Measurements from ENCODE around the gene YLPM1.

The YLPM1 gene

GRCh38 chr14:74868739-74869138 is 105.6 kb downstream of the YLPM1 start:
- TF ChIP-seq TEAD4 (IDR thresholded peaks at IDR 0.05) (no peak), FOXM1 (IDR thresholded peaks at IDR 0.05; ENCODE audit: borderline replicate concordance, low read depth) (no peak), TCF12 (IDR thresholded peaks at IDR 0.05; ENCODE audit: low read depth) (no peak), TAF1 (IDR thresholded peaks at IDR 0.05; ENCODE audit: low read depth) (no peak), CREB1 (IDR thresholded peaks at IDR 0.05; ENCODE audit: low read depth) (no peak), NFIC (IDR thresholded peaks at IDR 0.05) (no peak), EP300 (IDR thresholded peaks at IDR 0.05; ENCODE audit: borderline replicate concordance) (no peak), RAD21 (IDR thresholded peaks at IDR 0.05; ENCODE audit: low read depth) (no peak), EGR1 (IDR thresholded peaks at IDR 0.05) (no peak), YY1 (IDR thresholded peaks at IDR 0.05; ENCODE audit: low read depth) (no peak), CEBPB (IDR thresholded peaks at IDR 0.05) (no peak), ZBTB7A (IDR thresholded peaks at IDR 0.05; ENCODE audit: low read depth) (no peak)
- TF ChIP-seq, protein P1, sequence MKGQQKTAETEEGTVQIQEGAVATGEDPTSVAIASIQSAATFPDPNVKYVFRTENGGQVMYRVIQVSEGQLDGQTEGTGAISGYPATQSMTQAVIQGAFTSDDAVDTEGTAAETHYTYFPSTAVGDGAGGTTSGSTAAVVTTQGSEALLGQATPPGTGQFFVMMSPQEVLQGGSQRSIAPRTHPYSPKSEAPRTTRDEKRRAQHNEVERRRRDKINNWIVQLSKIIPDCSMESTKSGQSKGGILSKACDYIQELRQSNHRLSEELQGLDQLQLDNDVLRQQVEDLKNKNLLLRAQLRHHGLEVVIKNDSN (IDR thresholded peaks at IDR 0.05): no peak
- TF ChIP-seq, protein P2, sequence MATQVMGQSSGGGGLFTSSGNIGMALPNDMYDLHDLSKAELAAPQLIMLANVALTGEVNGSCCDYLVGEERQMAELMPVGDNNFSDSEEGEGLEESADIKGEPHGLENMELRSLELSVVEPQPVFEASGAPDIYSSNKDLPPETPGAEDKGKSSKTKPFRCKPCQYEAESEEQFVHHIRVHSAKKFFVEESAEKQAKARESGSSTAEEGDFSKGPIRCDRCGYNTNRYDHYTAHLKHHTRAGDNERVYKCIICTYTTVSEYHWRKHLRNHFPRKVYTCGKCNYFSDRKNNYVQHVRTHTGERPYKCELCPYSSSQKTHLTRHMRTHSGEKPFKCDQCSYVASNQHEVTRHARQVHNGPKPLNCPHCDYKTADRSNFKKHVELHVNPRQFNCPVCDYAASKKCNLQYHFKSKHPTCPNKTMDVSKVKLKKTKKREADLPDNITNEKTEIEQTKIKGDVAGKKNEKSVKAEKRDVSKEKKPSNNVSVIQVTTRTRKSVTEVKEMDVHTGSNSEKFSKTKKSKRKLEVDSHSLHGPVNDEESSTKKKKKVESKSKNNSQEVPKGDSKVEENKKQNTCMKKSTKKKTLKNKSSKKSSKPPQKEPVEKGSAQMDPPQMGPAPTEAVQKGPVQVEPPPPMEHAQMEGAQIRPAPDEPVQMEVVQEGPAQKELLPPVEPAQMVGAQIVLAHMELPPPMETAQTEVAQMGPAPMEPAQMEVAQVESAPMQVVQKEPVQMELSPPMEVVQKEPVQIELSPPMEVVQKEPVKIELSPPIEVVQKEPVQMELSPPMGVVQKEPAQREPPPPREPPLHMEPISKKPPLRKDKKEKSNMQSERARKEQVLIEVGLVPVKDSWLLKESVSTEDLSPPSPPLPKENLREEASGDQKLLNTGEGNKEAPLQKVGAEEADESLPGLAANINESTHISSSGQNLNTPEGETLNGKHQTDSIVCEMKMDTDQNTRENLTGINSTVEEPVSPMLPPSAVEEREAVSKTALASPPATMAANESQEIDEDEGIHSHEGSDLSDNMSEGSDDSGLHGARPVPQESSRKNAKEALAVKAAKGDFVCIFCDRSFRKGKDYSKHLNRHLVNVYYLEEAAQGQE (IDR thresholded peaks at IDR 0.05; ENCODE audit: low read depth): no peak
- TF ChIP-seq, protein P3, sequence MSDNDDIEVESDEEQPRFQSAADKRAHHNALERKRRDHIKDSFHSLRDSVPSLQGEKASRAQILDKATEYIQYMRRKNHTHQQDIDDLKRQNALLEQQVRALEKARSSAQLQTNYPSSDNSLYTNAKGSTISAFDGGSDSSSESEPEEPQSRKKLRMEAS (IDR thresholded peaks at IDR 0.05): no peak

GRCh38 chr14:74871819-74872218 is 108.7 kb downstream of the YLPM1 start:
- no peak for TF ChIP-seq CEBPB (IDR thresholded peaks at IDR 0.05)
- no peak for TF ChIP-seq EGR1 (IDR thresholded peaks at IDR 0.05)
- TF ChIP-seq, protein P3 (IDR thresholded peaks at IDR 0.05): no peak
- TF ChIP-seq, protein P2 (IDR thresholded peaks at IDR 0.05; ENCODE audit: low read depth): no peak
- no peak for TF ChIP-seq EP300 (IDR thresholded peaks at IDR 0.05; ENCODE audit: borderline replicate concordance)
- no peak for TF ChIP-seq FOXM1 (IDR thresholded peaks at IDR 0.05; ENCODE audit: borderline replicate concordance, low read depth)
- TF ChIP-seq RAD21 (IDR thresholded peaks at IDR 0.05; ENCODE audit: low read depth): no peak
- TF ChIP-seq NFIC (IDR thresholded peaks at IDR 0.05): no peak
- no peak for TF ChIP-seq TEAD4 (IDR thresholded peaks at IDR 0.05)
- TF ChIP-seq, protein P1 (IDR thresholded peaks at IDR 0.05): no peak

GRCh38 chr14:74875204-74875603 is 112.1 kb downstream of the YLPM1 start:
- TF ChIP-seq, protein P1 (IDR thresholded peaks at IDR 0.05): no peak
- no peak for TF ChIP-seq TEAD4 (IDR thresholded peaks at IDR 0.05)
- TF ChIP-seq CEBPB (IDR thresholded peaks at IDR 0.05): no peak
- no peak for TF ChIP-seq NFIC (IDR thresholded peaks at IDR 0.05)
- TF ChIP-seq YY1 (IDR thresholded peaks at IDR 0.05; ENCODE audit: low read depth): no peak
- no peak for TF ChIP-seq TAF1 (IDR thresholded peaks at IDR 0.05; ENCODE audit: low read depth)

DNA sequence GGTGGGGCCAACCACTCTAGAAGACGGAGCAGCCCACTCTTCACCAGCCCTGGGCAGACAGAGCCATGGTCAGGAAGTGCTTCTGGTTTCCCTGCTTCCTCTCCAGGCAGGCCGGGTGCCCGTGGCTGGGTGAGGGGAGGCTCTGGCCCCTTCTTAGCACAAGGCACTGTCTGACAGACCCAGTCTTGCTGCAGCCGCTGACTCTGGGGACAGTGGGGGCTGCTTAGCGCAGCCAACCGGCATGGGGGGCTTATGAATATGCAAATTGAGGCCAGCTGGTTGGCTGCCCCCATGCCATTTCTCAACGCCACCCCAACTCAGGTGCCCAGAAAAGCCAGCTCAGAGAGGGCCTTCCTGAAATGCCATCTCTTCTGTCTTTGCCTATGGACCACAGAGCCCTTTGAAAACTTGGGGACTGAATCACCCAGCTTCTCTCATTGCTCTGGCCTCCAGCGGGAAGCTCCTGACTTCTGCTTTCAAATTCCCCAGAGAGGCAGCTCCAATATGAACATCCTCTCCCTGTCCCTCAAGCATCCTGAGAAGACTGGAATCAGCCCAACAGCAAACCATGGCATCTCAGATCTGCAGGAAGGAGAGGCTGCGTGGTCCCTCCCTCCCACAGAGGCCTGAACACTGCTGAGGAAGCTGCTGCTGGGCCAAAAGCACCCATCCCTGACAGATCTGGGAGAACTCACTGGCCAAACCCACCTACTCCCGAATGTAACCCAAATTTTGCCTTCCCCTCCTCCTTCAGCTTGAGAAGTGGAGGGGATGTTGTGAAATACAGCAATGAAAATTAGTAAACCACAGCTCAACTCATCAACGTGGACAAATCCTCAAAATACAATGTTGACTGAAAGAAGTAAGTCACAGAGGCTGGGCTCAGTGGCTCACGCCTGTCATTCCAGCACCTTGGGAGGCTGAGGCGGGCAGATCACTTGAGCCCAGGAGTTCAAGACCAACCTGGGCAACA is 113.1 kb downstream of the YLPM1 start, which contains the start of gene PROX2:
Gene PROX2 (minus strand): TSS at position 205 of the 973 bp plus-strand sequence. CDS start 12,311 bp downstream, outside the sequence.
- TF ChIP-seq NFIC (IDR thresholded peaks at IDR 0.05): no peak
- TF ChIP-seq EGR1 (IDR thresholded peaks at IDR 0.05): no peak
- no peak for TF ChIP-seq EP300 (IDR thresholded peaks at IDR 0.05; ENCODE audit: borderline replicate concordance)
- no peak for TF ChIP-seq TCF12 (IDR thresholded peaks at IDR 0.05; ENCODE audit: low read depth)
- TF ChIP-seq RAD21 (IDR thresholded peaks at IDR 0.05; ENCODE audit: low read depth): no peak
- TF ChIP-seq, protein P2 (IDR thresholded peaks at IDR 0.05; ENCODE audit: low read depth): no peak
- TF ChIP-seq TEAD4 (IDR thresholded peaks at IDR 0.05): no peak
- no peak for TF ChIP-seq ZBTB7A (IDR thresholded peaks at IDR 0.05; ENCODE audit: low read depth)
- no peak for TF ChIP-seq FOXM1 (IDR thresholded peaks at IDR 0.05; ENCODE audit: borderline replicate concordance, low read depth)
- TF ChIP-seq YY1 (IDR thresholded peaks at IDR 0.05; ENCODE audit: low read depth): no peak
- no peak for TF ChIP-seq CEBPB (IDR thresholded peaks at IDR 0.05)
- TF ChIP-seq CREB1 (IDR thresholded peaks at IDR 0.05; ENCODE audit: low read depth): no peak
- TF ChIP-seq, protein P3 (IDR thresholded peaks at IDR 0.05): no peak

Data from Ishikawa (cell line).